SH-SY5Y (cell line): Measurements from ENCODE around the gene ANKRD11.

Source experiments
- GATA2 ChIP-seq: IDR thresholded peaks from 2 replicates; pipeline ENCODE4 v1.6.1; 2011; ENCODE audit warnings: mild to moderate bottlenecking, low read depth, low read length
- GATA3 ChIP-seq: IDR thresholded peaks from 2 replicates; pipeline ENCODE4 v1.6.1; 2011; ENCODE audit warnings: low read depth, mild to moderate bottlenecking, low read length, moderate library complexity

DNA sequence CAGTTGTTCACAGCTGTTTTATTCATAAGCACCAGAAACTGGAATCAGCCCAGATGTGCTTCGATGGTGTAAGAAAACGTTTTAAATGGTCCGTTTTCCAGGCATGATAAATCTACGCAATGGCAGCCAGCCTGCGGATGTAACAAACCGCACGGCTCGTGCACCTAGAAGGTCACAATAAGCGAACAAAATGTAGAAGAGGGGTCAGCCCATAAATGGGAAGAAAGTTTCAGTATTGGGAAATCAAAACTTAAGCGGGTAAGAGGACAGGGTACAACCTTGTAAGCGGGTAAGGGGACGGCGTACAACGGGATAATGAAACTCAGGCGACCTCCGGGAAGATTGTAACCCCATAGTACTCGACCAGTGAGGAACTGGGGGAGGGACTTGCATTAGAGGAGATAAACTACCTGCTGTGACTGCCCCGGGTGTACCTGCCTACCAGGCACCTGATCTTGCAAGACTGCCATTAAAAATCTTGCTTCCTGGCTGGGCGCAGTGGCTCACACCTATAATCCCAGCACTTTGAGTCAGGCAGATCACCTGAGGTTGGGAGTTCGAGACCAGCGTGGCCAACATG lies 66.6 kb downstream of the ANKRD11 start:
- TF ChIP-seq GATA2 (no peak), GATA3 (no peak)
